HCT116 (cell line): ENCODE measurements around the gene GJB4. TPM values are rescaled to one million over a fixed set of nuclear protein-coding genes. Genes with fewer than 3 reads are reported as not detected.
"Not testable (repeated sequence)": the region's sequence is repeated elsewhere in the genome, so short reads cannot be mapped to it uniquely, and the experiment has no call there.

ENCODE experiments used
- ATAC-seq: fragments of 200-7000 bp; cut with Tn5 transposase; 2 replicates; pipeline ENCODE4 v1.9.1; 2020; ENCODE audit warnings: mild to moderate bottlenecking, moderate library complexity
- BruUV-seq: library from RNA; stranded (reverse); fragments of 400-500 nt; replicated peaks from 2 replicates; lab custom pipeline; 2021; lab: Mats Ljungman, UMichigan
- CTCF ChIA-PET: fragments of 300-600 bp; sonication (Branson Sonifier 250); formaldehyde crosslinking; loops from one replicate; lab custom pipeline; 2021; ENCODE audit warnings: antibody characterized with exemption; lab: Charles Lee
- POLR2A ChIA-PET: fragments of 300-600, 350-600 bp; sonication (Branson Sonifier 250); formaldehyde crosslinking; loops from one replicate; lab custom pipeline; 2021; ENCODE audit warnings: antibody characterized with exemption; lab: Charles Lee
- RAD21 ChIA-PET, 2 experiments: fragments of 300-600 bp; sonication (Branson Sonifier 250); formaldehyde crosslinking; loops; one replicate each; lab custom pipeline; 2023; ENCODE audit warnings: low total read pairs in 2 of 2; ENCODE audit not compliant: uncharacterized antibody in 2 of 2, unreplicated experiment in 2 of 2, low non-redundant PET in 1 of 2; lab: Charles Lee
- DNase-seq: peaks from one replicate; pipeline ENCODE4 v3.0.0-alpha.2; 2010; ENCODE audit warnings: low read depth, low spot score
- H2AFZ ChIP-seq: fragments of 200-600 bp; shearing (Covaris generic), sonication (generic); 2 replicates; pipeline ENCODE4 v1.6.1; 2017; ENCODE audit warnings: low read depth, mixed run types, mixed read lengths, antibody characterized with exemption, low read length; ENCODE audit not compliant: poor library complexity, severe bottlenecking
- H3K27ac ChIP-seq: 2 replicates; pipeline ENCODE4 v1.5.1; 2012; ENCODE audit warnings: low read depth, low read length
- H3K27me3 ChIP-seq: fragments of 200-600 bp; sonication (generic); 2 replicates; pipeline ENCODE4 v1.6.1; 2016; ENCODE audit warnings: mixed run types, low read length, mixed read lengths; ENCODE audit not compliant: insufficient read depth
- H3K36me3 ChIP-seq, 2 experiments: fragments of 200-500 bp in 1 of 2; fragments of 200-600 bp in 1 of 2; sonication (Bioruptor generic) in 1 of 2; sonication (generic) in 1 of 2; 2 replicates each; pipeline versions ENCODE4 v1.5.1 to v1.6.1; 2014 to 2016; ENCODE audit warnings: low read length in 2 of 2, inconsistent platforms in 1 of 2, mixed read lengths in 1 of 2, mixed run types in 1 of 2; ENCODE audit not compliant: insufficient read depth in 2 of 2, control insufficient read depth in 1 of 2
- H3K4me1 ChIP-seq, 2 experiments: fragments of 200-600 bp in 1 of 2; sonication (generic) in 1 of 2; 2 replicates each; pipeline versions ENCODE4 v1.5.1 to v1.6.1; 2012 to 2017; ENCODE audit warnings: low read length in 2 of 2, inconsistent platforms in 1 of 2, mild to moderate bottlenecking in 1 of 2, mixed read lengths in 1 of 2, mixed run types in 1 of 2, moderate library complexity in 1 of 2; ENCODE audit not compliant: insufficient read depth in 2 of 2, control insufficient read depth in 1 of 2
- H3K4me2 ChIP-seq: fragments of 200-600 bp; sonication (generic); 2 replicates; pipeline ENCODE4 v1.6.1; 2017; ENCODE audit warnings: mixed run types, low read length, mixed read lengths
- H3K4me3 ChIP-seq, 2 experiments: fragments of 200-600 bp in 1 of 2; sonication (generic) in 1 of 2; replicated peaks in 1 of 2; 2 replicates each; pipeline ENCODE4 v1.5.1; 2011 to 2016; ENCODE audit warnings: low read length in 2 of 2, control low read depth in 1 of 2, low read depth in 1 of 2, mild to moderate bottlenecking in 1 of 2, mixed read lengths in 1 of 2, mixed run types in 1 of 2
- H3K79me2 ChIP-seq: fragments of 200-600 bp; sonication (generic); 2 replicates; pipeline ENCODE4 v1.6.1; 2017; ENCODE audit warnings: mild to moderate bottlenecking, mixed run types, low read length, moderate library complexity, mixed read lengths; ENCODE audit not compliant: insufficient read depth
- H3K9ac ChIP-seq: fragments of 200-600 bp; sonication (generic); 2 replicates; pipeline ENCODE4 v1.6.1; 2016; ENCODE audit warnings: low read length, mixed read lengths
- H3K9me2 ChIP-seq: fragments of 200-600 bp; sonication (generic), shearing (Covaris generic); 2 replicates; pipeline ENCODE4 v1.6.1; 2017; ENCODE audit warnings: mixed run types, mild to moderate bottlenecking, moderate library complexity; ENCODE audit not compliant: insufficient read depth
- H3K9me3 ChIP-seq, 2 experiments: fragments of 200-500 bp in 1 of 2; fragments of 200-600 bp in 1 of 2; sonication (Bioruptor generic) in 1 of 2; sonication (generic) in 1 of 2; 2 replicates each; pipeline ENCODE4 v1.6.1; 2014 to 2017; ENCODE audit warnings: low read length in 2 of 2, mixed read lengths in 2 of 2, inconsistent platforms in 1 of 2, low read depth in 1 of 2, mild to moderate bottlenecking in 1 of 2, mixed run types in 1 of 2, moderate library complexity in 1 of 2; ENCODE audit not compliant: control insufficient read depth in 1 of 2, insufficient read depth in 1 of 2
- H4K20me1 ChIP-seq: fragments of 200-600 bp; sonication (generic), shearing (Covaris generic); 2 replicates; pipeline ENCODE4 v1.6.1; 2017; ENCODE audit warnings: mixed run types, mild to moderate bottlenecking, moderate library complexity; ENCODE audit not compliant: insufficient read depth
- ELF1 ChIP-seq: IDR thresholded peaks from 2 replicates; pipeline ENCODE4 v1.6.1; 2012; ENCODE audit warnings: low read depth, borderline replicate concordance
- SP1 ChIP-seq: IDR thresholded peaks from 2 replicates; pipeline ENCODE4 v1.6.1; 2012; ENCODE audit warnings: low read depth
- YY1 ChIP-seq: IDR thresholded peaks from 2 replicates; pipeline ENCODE4 v1.6.1; 2011; ENCODE audit warnings: low read length, low read depth, moderate library complexity, mild to moderate bottlenecking; ENCODE audit not compliant: insufficient replicate concordance; ENCODE audit errors: extremely low read depth
- intact Hi-C: fragments of 100-400 bp; cut with micrococcal nuclease; formaldehyde crosslinking; loops from 2 replicates; pipeline ENCODE4 v1.10.0; 2022
- total RNA-seq: library from RNA; stranded (reverse); gene quantifications from one replicate; pipeline ENCODE4 v1.2.1, GENCODE V29; 2021; ENCODE audit not compliant: unreplicated experiment
- TF ChIP-seq, protein P1 (sequence below): IDR thresholded peaks from 2 replicates; pipeline ENCODE4 v1.6.1; 2012; ENCODE audit warnings: low read depth

The GJB4 gene
- total RNA-seq, 1 experiment from 2014 or later, result 2.0 TPM

DNA sequence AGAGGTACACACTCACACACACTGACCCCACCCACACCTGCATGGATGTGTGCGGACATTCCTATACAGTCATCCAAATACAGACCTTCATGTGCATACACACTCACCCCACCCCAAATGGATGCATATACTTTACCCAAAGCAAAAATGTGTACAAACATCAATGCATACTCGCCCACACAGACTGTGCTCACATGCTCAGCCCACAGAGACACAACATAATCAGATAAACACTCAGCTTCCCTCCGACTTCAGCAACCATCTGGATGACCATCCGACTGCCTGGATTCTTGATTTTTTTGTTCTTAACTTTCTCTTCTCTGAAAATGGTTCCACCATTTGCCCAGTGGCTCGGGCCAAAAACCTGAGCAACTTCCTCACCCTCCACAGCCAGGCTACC, 29.1 kb upstream of the GJB4 start (continued):
- TF ChIP-seq, protein P1, sequence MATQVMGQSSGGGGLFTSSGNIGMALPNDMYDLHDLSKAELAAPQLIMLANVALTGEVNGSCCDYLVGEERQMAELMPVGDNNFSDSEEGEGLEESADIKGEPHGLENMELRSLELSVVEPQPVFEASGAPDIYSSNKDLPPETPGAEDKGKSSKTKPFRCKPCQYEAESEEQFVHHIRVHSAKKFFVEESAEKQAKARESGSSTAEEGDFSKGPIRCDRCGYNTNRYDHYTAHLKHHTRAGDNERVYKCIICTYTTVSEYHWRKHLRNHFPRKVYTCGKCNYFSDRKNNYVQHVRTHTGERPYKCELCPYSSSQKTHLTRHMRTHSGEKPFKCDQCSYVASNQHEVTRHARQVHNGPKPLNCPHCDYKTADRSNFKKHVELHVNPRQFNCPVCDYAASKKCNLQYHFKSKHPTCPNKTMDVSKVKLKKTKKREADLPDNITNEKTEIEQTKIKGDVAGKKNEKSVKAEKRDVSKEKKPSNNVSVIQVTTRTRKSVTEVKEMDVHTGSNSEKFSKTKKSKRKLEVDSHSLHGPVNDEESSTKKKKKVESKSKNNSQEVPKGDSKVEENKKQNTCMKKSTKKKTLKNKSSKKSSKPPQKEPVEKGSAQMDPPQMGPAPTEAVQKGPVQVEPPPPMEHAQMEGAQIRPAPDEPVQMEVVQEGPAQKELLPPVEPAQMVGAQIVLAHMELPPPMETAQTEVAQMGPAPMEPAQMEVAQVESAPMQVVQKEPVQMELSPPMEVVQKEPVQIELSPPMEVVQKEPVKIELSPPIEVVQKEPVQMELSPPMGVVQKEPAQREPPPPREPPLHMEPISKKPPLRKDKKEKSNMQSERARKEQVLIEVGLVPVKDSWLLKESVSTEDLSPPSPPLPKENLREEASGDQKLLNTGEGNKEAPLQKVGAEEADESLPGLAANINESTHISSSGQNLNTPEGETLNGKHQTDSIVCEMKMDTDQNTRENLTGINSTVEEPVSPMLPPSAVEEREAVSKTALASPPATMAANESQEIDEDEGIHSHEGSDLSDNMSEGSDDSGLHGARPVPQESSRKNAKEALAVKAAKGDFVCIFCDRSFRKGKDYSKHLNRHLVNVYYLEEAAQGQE, result no peak

DNA sequence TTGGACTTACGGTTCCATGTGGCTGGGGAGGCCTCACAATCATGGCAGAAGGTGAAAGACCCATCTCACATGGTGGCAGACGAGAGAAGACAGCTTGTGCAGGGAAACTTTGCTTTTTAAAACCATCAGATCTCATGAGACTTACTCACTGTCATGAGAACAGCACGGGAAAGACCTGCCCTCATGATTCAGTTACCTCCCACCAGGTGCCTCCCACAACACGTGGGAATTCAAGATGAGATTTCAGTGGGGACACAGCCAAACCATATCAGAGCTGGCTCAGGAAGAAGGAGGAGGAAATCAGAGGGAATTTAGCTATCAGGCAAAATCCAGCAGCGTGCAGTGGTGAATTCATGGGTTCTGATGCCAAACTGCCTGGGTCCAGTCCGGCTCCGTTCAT, 26.7 kb upstream of the GJB4 start:
- H4K20me1 ChIP-seq, H3K4me1 ChIP-seq, H3K9me2 ChIP-seq, RAD21 ChIA-PET, H2AFZ ChIP-seq, BruUV-seq, H3K36me3 ChIP-seq, ATAC-seq, intact Hi-C loops, H3K79me2 ChIP-seq, H3K9ac ChIP-seq, H3K27ac ChIP-seq, DNase-seq, POLR2A ChIA-PET, H3K9me3 ChIP-seq, H3K4me3 ChIP-seq, H3K27me3 ChIP-seq, H3K4me2 ChIP-seq: not testable (repeated sequence)
- CTCF ChIA-PET, result interaction anchor here (1.4 kb wide), 1 partner anchor 9 kb away, joined by 3 read pairs; no protein-coding TSS in a partner anchor

DNA sequence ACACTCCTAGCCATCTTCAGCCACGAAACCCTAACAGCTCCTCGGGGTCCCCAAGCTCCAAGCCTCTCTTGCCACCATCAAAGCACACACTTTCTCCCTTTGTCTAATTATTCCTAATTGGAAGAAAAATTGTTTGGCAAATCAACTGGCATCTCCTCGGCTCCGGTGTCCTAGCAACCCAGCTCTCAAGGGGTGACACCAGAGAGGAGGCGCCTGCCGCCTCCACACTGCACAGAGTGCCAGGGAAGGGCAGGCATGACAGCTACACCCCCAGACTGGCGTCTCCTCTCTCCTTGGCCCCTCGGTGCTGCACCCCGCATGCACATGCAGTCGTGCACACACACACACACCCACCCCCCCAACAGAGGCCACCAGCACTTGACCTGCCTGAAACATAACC, 22.8 kb upstream of the GJB4 start:
- H3K4me3 ChIP-seq, result no peak overlapping the region
- intact Hi-C loops, result no loop called here
- H3K27ac ChIP-seq, result no peak overlapping the region
- no peak overlapping the region for H3K4me2 ChIP-seq
- RAD21 ChIA-PET, result no interaction called here
- no peak for DNase-seq
- POLR2A ChIA-PET, result interaction anchor here (1.1 kb wide), 1 partner anchor 18 kb away, joined by 3 read pairs; the partner anchor contains the start of gene GJB5
- no peak for ATAC-seq
- H4K20me1 ChIP-seq, result no peaks in the 10 kb centered on the region
- H3K9me3 ChIP-seq, result no peaks in the 10 kb centered on the region
- no peaks in the 10 kb centered on the region for H3K9me2 ChIP-seq
- H2AFZ ChIP-seq, result no peak overlapping the region
- CTCF ChIA-PET, result no interaction called here
- no TSS peak for BruUV-seq
- no peaks in the 10 kb centered on the region for H3K79me2 ChIP-seq
- TF ChIP-seq YY1 (no peak), SP1 (no peak), ELF1 (no peak)
- no peak overlapping the region for H3K9ac ChIP-seq
- H3K4me1 ChIP-seq, result peaks cover 0 to 10% of the 10 kb centered on the region in 2 experiments; a peak in 2 of 4 replicates
- no peaks in the 10 kb centered on the region for H3K36me3 ChIP-seq
- no peaks in the 10 kb centered on the region for H3K27me3 ChIP-seq

DNA sequence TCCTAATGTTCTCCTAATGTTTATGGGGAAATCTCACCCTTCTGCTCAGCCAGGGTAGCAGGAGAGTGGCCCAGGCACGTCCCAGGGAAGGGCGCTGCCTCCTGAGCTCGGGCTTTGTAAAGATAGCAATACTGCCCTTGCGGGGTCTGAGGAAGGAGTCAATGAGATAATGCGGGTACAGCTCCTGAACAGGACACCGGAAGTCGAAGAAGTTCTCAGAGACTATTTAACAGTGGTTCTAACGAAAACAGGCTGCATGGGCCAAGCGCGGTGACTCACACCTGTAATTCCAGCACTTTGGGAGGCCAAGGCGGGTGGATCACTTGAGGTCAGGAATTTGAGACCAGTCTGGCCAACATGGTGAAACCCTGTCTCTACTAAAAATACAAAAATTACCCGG, 22.3 kb upstream of the GJB4 start:
- H4K20me1 ChIP-seq, H3K27me3 ChIP-seq, DNase-seq, H3K9me2 ChIP-seq, CTCF ChIA-PET, H2AFZ ChIP-seq, H3K36me3 ChIP-seq, BruUV-seq, H3K9me3 ChIP-seq, intact Hi-C loops, H3K9ac ChIP-seq, H3K27ac ChIP-seq, H3K4me3 ChIP-seq, H3K79me2 ChIP-seq, RAD21 ChIA-PET: not testable (repeated sequence)
- H3K4me1 ChIP-seq, result peaks cover 0 to 10% of the 10 kb centered on the region in 2 experiments; a peak in 3 of 4 replicates
- POLR2A ChIA-PET, result interaction anchor here (1.1 kb wide), 1 partner anchor 18 kb away, joined by 3 read pairs; the partner anchor contains the start of gene GJB5
- 0 out of 2 replicates have a peak, but pooled peaks have one; percentile 29 for ATAC-seq
- 0 out of 2 replicates have a peak overlapping the region, but pooled peaks have one; percentile 7 for H3K4me2 ChIP-seq
